OCI-LY1 (cell line): ENCODE results near the gene DCHS1.

Source experiments
- H2AFZ ChIP-seq: fragments of 200-600 bp; sonication (generic), shearing (Covaris generic); 2 replicates; pipeline ENCODE4 v1.6.0; 2014; ENCODE audit warnings: antibody characterized with exemption, mild to moderate bottlenecking, low read length
- H3F3A ChIP-seq: fragments of 200-600 bp; sonication (generic), shearing (Covaris generic); 2 replicates; pipeline ENCODE4 v1.6.0; 2014; ENCODE audit warnings: mild to moderate bottlenecking, antibody characterized with exemption, low read length, moderate library complexity; ENCODE audit not compliant: insufficient read depth
- H3K27ac ChIP-seq: fragments of 200-600 bp; sonication (generic); 2 replicates; pipeline ENCODE4 v1.5.1; 2014; ENCODE audit warnings: low read length, mixed run types, mild to moderate bottlenecking, low read depth; ENCODE audit not compliant: poor library complexity, severe bottlenecking
- H3K27me3 ChIP-seq: fragments of 200-600 bp; sonication (generic); 2 replicates; pipeline ENCODE4 v1.6.0; 2014; ENCODE audit warnings: antibody characterized with exemption, mild to moderate bottlenecking, low read length, moderate library complexity; ENCODE audit not compliant: insufficient read depth
- H3K36me3 ChIP-seq: fragments of 200-600 bp; sonication (generic); 2 replicates; pipeline ENCODE4 v1.6.1; 2014; ENCODE audit warnings: mild to moderate bottlenecking, antibody characterized with exemption, low read length, moderate library complexity, mixed read lengths; ENCODE audit not compliant: insufficient read depth
- H3K4me1 ChIP-seq: fragments of 200-600 bp; sonication (generic); 2 replicates; pipeline ENCODE4 v1.5.1; 2014; ENCODE audit warnings: mild to moderate bottlenecking, low read length, moderate library complexity; ENCODE audit not compliant: insufficient read depth, severe bottlenecking
- H3K4me2 ChIP-seq: fragments of 200-600 bp; sonication (generic), shearing (Covaris generic); 2 replicates; pipeline ENCODE4 v1.6.1; 2014; ENCODE audit warnings: low read length
- H3K4me3 ChIP-seq: fragments of 200-600 bp; sonication (generic); 2 replicates; pipeline ENCODE4 v1.5.1; 2014; ENCODE audit warnings: low read length, low read depth, mild to moderate bottlenecking, mixed read lengths; ENCODE audit not compliant: poor library complexity, severe bottlenecking
- H3K79me2 ChIP-seq: fragments of 200-600 bp; shearing (Covaris generic); 2 replicates; pipeline ENCODE4 v1.6.1; 2016; ENCODE audit warnings: mixed run types, low read length, mixed read lengths; ENCODE audit not compliant: insufficient read depth
- H3K9ac ChIP-seq: fragments of 200-600 bp; sonication (generic), shearing (Covaris generic); 2 replicates; pipeline ENCODE4 v1.6.1; 2014; ENCODE audit warnings: mild to moderate bottlenecking, low read length, mixed read lengths
- H3K9me2 ChIP-seq: fragments of 200-600 bp; sonication (generic), shearing (Covaris generic); 2 replicates; pipeline ENCODE4 v1.6.1; 2014; ENCODE audit warnings: low read depth, mild to moderate bottlenecking, low read length, mixed read lengths
- H3K9me3 ChIP-seq: fragments of 200-600 bp; shearing (Covaris generic); 2 replicates; pipeline ENCODE4 v1.6.1; 2014; ENCODE audit warnings: low read length, mixed read lengths
- H4K20me1 ChIP-seq: fragments of 200-600 bp; sonication (generic), shearing (Covaris generic); 2 replicates; pipeline ENCODE4 v1.6.0; 2016; ENCODE audit warnings: mild to moderate bottlenecking, low read length; ENCODE audit not compliant: insufficient read depth
- CTCF ChIP-seq: fragments of 200-600 bp; sonication (generic), shearing (Covaris generic); IDR thresholded peaks from 2 replicates; pipeline ENCODE4 v1.5.1; 2017; ENCODE audit warnings: mild to moderate bottlenecking, antibody characterized with exemption, low read length, moderate library complexity, mixed read lengths
- EZH2 ChIP-seq: fragments of 200-600 bp; sonication (generic), shearing (Covaris generic); IDR thresholded peaks from 2 replicates; pipeline ENCODE4 v1.8.0; 2017; ENCODE audit warnings: borderline replicate concordance, mixed run types, mild to moderate bottlenecking, antibody characterized with exemption, low read length, moderate library complexity, mixed read lengths

The DCHS1 gene

GRCh38 chr11:6614446-6614845 lies 41.2 kb downstream of the DCHS1 start:
- Histone ChIP-seq H3K4me1 (peaks cover 32% of the 10 kb centered on the region), H3K79me2 (no peaks in the 10 kb centered on the region; the same call in 1 of the 2 replicates), H2AFZ (no peak overlapping the region), H3K27ac (no peak overlapping the region), H3K9ac (no peak overlapping the region), H3F3A (no peaks in the 10 kb centered on the region), H4K20me1 (no peaks in the 10 kb centered on the region), H3K36me3 (peaks cover 24% of the 10 kb centered on the region), H3K9me3 (no peaks in the 10 kb centered on the region), H3K4me3 (no peak overlapping the region), H3K27me3 (no peaks in the 10 kb centered on the region), H3K4me2 (no peak overlapping the region), H3K9me2 (no peaks in the 10 kb centered on the region)
- TF ChIP-seq CTCF (no peak), EZH2 (no peak)

- no peaks in the 10 kb centered on the region for H3K27me3 ChIP-seq
- H3K4me3 ChIP-seq: no peak overlapping the region
- H3K9me3 ChIP-seq: no peaks in the 10 kb centered on the region
- no peak overlapping the region for H3K4me2 ChIP-seq
- no peak overlapping the region for H2AFZ ChIP-seq
- H3K9me2 ChIP-seq: no peaks in the 10 kb centered on the region
- no peaks in the 10 kb centered on the region; the same call in 1 of the 2 replicates for H3K79me2 ChIP-seq
- no peaks in the 10 kb centered on the region for H3F3A ChIP-seq
- peaks cover 26% of the 10 kb centered on the region for H3K4me1 ChIP-seq
- H3K9ac ChIP-seq: no peak overlapping the region
- TF ChIP-seq EZH2 (no peak), CTCF (no peak)
- H3K27ac ChIP-seq: no peak overlapping the region
- peaks cover 33% of the 10 kb centered on the region for H3K36me3 ChIP-seq
- no peaks in the 10 kb centered on the region for H4K20me1 ChIP-seq
Observed at GRCh38 chr11:6613496-6613895, 42.1 kb downstream of the DCHS1 start.

- Histone ChIP-seq H3K9ac (peak within 1 kb of the TSS; percentile 89), H3K4me3 (peak within 1 kb of the TSS; percentile 91), H3K27me3 (no peaks in the 10 kb centered on the region), H3K36me3 (peaks cover 44% of the 10 kb centered on the region), H3K4me2 (peak within 1 kb of the TSS; percentile 87), H3K79me2 (no peaks in the 10 kb centered on the region; the same call in 1 of the 2 replicates), H3K9me2 (no peaks in the 10 kb centered on the region), H3F3A (peaks cover 2% of the 10 kb centered on the region; the same call in 1 of the 2 replicates), H4K20me1 (no peaks in the 10 kb centered on the region), H3K9me3 (no peaks in the 10 kb centered on the region), H3K27ac (peak within 1 kb of the TSS; percentile 91), H3K4me1 (peaks cover 20% of the 10 kb centered on the region), H2AFZ (no peak within 1 kb of the TSS)
- TF ChIP-seq EZH2 (no peak), CTCF (peak; percentile 85)
Observed at GRCh38 chr11:6612213-6613041, 43.2 kb downstream of the DCHS1 start, which contains the start of gene TAF10. Gene TAF10, minus strand, starts transcription at chr11:6612216. Its CDS starts 27 bp downstream, at chr11:6612189.
